Stimulated activated CD8-positive, alpha-beta memory T cell treated with anti-CD3 and anti-CD28 coated beads, Interleukin-12 subunit alpha, Interleukin-12 subunit beta, amount 100 ng/mL, for 24 hours (primary cell): ENCODE measurements around the gene STAMBPL1.
"Not testable (repeated sequence)": the region's sequence is repeated elsewhere in the genome, so short reads cannot be mapped to it uniquely, and the experiment has no call there.

Source experiments
- DNase-seq: peaks from one replicate; pipeline ENCODE4 v3.0.0-alpha.2; 2020; ENCODE audit errors: extremely low read depth

STAMBPL1 gene

DNA sequence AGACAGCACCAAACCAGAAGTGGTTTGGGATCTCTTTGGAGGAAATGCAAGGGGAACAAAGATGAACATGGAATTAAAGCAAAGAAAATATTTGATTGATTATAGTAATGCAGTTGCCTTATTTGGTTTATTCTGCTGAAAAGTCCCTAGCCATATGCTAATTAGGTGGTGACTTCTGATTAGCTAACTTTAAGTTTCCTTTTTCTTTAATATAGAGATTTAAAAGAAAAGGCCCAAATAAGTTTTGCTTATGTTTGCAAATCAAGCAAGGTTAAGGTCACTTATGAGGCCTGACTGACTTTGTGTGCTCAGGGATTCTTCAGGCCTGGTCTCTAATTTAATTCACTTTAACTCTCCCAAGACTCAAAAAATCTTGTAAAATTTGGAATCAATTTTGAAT is 22.2 kb upstream of the STAMBPL1 start:
- no peak for DNase-seq

- no peak for DNase-seq
These were observed 21.6 kb upstream of the STAMBPL1 start for GRCh38 chr10:88858491-88858890.

DNA sequence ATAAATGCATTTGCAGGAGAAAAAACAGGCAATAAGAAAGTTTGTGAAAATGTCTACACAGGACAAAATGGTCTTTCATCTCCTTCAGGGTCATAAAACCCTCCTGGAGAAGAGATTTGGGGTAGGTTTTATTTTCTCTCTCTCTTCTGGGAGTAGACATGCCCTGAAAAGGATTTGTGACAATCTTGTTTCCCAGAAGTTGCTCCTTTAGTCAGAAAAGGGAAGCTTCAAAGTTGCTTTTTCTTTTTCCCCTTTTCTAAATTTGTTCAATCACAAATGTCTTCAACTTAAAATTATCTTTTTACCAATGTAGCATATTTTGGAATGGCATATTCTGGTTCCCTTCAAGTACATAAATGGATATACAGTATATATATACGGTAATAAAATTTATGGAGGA is 19.0 kb upstream of the STAMBPL1 start:
- no peak for DNase-seq

GRCh38 chr10:88865281-88865876 is 14.7 kb upstream of the STAMBPL1 start:
- DNase-seq = no peak

- DNase-seq = no peak
These were observed 13.6 kb upstream of the STAMBPL1 start for GRCh38 chr10:88866454-88866853.

GRCh38 chr10:88870089-88870488 is 10.0 kb upstream of the STAMBPL1 start:
- DNase-seq = no peak

DNA sequence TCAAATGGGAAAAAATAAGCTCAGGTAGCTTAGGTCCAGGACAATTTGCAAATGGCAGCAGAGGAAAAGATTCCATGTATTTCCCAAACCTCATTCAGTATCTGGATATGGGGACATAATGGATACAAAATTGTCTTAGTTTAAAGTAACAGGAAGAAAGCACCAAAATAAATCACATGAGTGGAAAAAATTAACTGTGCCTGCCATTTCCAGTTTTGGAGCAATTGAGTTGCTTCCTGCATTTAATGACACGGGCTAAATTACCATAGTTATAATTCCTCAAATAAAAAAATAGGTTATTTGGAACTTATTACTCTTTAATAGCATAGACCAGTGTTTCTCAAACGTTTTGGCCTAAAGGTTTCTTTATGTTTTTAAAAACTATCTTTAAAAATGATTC is 6.3 kb upstream of the STAMBPL1 start:
- no peak for DNase-seq

DNA sequence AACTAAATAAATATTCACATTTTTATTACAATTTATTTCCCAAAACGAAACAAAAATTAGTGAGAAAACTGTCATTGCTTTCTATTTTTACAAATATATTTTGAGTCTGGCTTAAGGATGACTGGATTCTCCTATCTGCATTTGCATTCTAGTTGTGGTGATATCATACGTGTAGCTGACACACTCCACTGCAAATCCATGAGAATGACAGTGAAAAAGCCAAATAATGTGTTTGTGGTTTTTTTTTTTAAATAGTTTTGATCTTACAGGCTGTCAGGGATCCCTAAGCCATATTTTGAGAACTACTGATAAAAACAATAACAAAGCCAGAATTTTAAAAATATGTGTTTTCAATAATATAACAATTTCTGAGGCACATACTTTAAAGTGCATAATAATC is 5.8 kb upstream of the STAMBPL1 start:
- DNase-seq = no peak

- no peak for DNase-seq
These were observed 5.0 kb upstream of the STAMBPL1 start for GRCh38 chr10:88875081-88875480.

DNA sequence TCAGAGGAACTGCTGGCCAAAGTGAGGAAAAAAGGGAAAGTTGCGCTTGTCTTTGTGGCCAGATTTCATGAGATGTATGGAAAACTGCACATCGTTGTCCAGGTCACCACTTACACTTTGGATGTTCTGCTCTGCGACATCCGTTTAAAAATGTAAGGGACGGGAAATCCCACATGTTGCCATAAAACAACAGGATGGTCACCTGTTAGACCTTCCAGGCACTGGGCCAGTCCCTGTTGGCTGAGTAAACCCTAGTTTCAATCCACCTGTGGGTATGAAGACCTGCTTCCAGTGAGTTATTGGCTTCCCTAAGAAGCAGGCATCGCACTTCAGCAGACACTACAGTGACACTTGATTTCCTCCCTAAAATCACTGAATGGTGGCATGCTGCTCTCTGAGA is 2.7 kb upstream of the STAMBPL1 start:
- no peak for DNase-seq

DNA sequence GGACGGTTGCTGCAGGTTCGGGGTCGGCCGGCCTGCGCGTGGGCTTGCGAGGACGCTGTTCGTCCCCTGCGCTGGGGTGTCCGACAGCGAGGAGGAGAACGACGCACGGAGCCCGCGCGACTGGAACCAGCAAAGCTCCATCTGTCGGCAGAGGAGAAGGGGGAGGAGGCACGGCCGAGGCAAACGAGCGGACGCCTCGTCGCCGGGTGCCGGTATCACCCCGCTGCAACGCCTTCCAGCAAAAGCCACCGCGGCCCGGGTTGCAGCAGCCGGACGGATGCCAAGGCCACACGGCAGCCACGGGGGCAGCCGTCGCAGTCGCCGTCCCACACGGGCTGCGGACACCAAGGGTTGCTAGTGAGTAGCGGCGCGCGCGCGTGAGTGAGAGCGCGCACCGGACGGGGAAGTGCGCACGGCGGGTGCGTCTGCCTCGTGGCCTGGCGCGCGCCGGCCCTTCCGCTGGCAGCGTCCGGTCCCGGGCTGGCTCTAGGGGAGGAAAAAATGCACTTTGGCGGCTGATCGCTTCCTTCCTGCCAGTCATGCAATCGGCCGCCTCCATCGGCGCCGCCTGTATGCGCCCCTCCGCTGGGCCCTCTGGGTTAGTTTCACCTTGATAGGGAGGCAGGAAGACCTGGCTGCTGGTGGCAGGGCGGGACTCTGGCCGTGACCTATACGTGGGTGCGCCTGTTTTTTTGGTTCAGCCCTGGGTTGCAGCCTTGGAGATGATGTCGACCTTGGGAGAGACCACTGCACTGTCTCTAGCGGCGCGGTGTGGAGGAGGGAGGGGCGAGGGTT is 434 bp downstream of the STAMBPL1 start:
- DNase-seq = peak; percentile 25

DNA sequence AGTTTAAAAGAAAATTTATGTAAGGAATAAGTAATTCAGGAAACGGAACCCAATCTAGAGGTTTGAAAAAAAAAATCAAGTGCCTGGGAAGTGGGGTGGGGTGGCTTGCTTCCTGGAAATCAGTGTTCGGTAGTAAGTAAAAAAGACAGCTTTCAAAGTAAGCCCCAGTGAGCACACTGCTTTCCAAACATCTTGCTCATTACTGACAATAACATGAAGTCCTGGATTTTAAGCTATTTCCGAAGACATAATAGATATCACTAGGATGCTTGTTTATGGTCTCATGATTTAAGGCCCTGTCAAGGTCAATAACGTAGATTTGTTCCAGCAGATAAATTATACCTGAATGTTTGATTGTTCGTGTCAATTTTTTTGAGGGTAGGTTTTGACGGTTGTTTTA is 1.3 kb downstream of the STAMBPL1 start:
- no peak for DNase-seq

- DNase-seq = no peak
These were observed 2.0 kb downstream of the STAMBPL1 start for GRCh38 chr10:88881922-88882645.

DNA sequence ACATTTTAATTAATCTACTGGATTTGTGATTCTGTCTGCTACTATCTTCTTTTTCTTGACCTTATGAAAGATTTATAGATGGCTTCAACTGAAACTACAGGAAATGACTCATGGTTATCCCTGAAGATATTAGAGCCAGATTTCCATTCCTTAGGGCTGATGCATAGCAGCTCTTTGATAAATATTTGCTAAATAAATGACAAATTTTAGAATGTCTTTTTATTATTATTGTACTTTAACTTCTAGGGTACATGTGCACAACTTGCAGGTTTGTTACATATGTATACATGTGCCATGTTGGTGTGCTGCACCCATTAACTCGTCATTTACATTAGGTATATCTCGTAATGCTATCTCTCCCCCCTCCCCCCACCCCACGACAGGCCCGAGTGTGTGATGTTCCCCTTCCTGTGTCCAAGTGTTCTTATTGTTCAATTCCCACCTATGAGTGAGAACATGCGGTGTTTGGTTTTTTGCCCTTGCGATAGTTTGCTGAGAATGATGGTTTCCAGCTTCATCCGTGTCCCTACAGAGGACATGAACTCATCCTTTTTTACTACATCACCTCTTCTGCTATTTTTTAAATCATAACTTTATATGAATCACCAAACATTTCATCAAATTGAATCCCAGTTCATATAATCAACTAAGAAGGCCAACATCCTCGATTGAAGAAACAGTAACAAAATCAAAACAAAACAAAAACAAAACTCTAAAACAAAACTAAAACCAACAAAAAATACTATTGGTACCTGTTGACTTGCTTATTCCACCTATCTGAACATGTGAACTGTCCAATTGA is 2.8 kb downstream of the STAMBPL1 start:
- not testable (repeated sequence) for DNase-seq

GRCh38 chr10:88883448-88883809 is 3.4 kb downstream of the STAMBPL1 start:
- no peak for DNase-seq

- DNase-seq = no peak
These were observed 6.5 kb downstream of the STAMBPL1 start for GRCh38 chr10:88886557-88886956.

DNA sequence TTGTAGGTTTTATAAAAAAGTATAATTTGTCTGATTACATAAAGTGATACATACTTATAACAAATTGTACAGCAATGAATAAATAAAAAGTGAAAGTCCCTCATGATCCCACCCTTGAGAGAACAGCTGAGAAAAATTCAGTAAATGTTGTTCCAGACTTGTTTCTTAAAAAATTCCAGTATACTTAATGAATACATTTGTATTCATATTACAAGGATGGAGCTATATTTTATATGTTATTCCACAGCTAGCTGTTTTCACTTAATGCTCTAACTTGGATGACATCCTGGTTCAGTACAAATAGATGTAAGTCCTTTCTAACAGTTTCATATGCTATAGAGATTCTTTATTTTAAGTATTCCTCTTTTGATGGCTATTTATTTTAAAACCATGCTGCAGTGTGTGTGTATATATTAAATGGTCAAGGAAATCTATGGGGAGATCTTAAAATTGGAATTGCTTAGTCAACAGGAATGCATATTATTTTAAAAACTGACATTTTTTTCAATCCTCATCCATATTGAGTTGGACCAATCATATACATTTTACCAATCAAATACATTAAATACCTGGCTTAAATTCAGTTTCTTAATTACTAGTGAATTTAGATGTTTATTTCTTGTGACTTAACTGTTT is 8.9 kb downstream of the STAMBPL1 start:
- no peak for DNase-seq

DNA sequence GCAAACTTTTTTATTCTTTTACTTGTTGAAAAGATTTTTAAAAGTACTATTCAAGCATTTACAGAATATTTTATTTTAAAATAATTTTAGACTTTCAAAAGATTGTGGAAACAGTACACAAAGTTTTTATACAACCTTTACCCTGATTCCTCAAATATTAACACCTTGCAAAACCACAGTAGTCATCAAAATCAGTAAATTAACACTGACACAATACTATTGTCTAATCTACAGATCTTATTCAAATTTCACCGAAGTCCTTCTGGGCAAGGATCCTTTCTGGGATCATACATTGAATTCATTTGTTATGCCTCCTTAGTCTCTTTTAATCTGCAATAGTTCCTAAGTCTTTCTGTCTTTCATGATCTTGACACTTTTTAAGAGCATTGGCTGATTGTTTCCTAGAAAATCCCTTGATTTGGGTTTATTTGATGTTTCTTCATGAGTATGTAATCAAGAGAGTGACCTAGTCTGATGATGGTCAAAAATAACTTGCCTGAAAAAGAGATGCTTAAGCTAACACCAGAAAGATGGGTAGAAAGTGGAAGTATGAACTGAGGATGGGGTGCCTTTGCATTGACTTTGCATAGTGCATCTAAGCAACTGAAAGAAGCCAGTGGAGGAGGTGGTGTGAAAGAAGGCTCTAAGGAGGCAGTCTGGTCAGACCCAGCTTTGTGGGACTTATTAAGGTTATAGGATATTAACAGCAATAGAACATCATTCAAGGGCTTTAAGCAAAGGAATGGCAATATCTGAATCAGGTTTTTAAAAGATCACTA is 9.7 kb downstream of the STAMBPL1 start:
- no peak for DNase-seq

DNA sequence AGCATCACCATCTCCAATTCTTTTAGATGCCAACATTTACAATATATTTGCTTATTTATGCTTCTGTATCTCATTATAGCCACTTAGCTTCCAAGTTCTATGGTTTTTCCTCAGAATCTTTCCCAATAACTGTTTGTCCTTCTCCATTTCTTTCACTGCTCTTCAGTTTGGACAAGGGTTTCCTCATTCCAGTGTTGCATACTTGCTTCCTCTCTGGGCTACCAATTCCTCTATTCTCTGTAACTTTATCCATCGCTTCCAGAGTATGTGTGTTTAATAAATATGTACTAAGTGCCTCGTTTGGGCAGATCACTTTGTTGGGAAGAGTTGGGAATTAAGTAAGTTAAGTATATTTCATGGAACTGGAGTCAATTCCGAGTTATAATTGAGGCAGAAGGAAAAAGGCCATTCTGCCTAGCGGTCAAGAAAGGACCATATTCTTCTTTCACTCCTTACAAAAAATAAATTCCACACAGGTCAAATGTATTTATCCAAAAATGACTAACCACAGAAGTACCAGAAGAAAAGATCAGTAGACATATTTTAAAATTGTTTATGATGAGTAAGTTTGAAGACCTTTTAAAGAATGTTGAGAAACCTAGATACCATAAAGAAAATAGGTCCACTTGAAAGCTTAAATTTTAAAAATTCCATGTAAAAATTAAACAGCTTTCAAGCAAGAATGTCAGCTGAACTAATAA is 10.8 kb downstream of the STAMBPL1 start:
- no peak for DNase-seq

DNA sequence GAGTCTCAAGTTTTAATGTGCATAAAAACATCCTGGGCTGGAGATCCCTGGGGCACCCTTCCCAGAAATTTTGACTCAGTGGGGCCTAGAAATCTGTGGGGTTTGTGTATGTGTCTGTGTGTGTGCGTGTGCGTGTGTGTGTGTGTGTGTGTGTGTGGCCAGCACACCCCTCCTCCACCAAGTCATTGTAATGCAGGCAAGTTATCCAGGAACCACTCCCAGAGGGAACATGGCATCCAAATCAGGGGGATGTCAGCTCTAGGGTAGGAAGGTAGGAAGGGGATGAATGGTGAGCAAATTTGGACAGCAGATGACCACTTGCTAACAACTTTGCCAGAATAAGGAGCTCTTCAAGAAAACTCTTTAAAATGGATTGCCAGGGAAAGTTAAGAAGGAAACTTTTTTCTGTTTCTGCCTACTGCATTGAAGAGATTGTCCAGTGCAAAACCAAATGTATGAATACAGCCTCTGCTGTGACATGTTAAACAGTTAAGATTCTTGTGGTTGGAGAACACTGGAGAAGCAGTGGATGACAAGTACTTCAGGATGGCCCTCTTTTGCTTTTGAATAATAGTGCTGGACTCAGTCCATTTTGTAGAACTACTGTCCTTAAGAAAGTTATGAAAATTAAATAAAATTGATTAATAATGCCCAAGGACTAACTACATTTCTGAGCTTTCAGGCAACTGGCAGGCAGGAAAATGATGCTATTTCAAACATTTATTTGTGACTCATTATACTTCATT is 12.3 kb downstream of the STAMBPL1 start:
- DNase-seq = no peak
